Measurements from ENCODE around the gene UGT1A9. TPM values are rescaled to one million over a fixed set of nuclear protein-coding genes. Genes with fewer than 3 reads are reported as not detected.

The UGT1A9 gene
- total and polyA plus RNA-seq, 12 donors, result not detected

- DNase-seq (no peak), ATAC-seq (no peak)
- Histone ChIP-seq H3K27me3 (peaks cover 0 to 25% (median 0%) of the 10 kb centered on the region in 7 donors), H3K36me3 (no peaks in the 10 kb centered on the region), H3K4me1 (no peaks in the 10 kb centered on the region), H3K9me3 (no peaks in the 10 kb centered on the region), H3K4me3 (no peak overlapping the region), H3K27ac (no peak overlapping the region)
- WGBS, 2 donors, result 77 to 83% methylated on average over 4 of the region's 4 CpGs
- TF ChIP-seq, protein P1, sequence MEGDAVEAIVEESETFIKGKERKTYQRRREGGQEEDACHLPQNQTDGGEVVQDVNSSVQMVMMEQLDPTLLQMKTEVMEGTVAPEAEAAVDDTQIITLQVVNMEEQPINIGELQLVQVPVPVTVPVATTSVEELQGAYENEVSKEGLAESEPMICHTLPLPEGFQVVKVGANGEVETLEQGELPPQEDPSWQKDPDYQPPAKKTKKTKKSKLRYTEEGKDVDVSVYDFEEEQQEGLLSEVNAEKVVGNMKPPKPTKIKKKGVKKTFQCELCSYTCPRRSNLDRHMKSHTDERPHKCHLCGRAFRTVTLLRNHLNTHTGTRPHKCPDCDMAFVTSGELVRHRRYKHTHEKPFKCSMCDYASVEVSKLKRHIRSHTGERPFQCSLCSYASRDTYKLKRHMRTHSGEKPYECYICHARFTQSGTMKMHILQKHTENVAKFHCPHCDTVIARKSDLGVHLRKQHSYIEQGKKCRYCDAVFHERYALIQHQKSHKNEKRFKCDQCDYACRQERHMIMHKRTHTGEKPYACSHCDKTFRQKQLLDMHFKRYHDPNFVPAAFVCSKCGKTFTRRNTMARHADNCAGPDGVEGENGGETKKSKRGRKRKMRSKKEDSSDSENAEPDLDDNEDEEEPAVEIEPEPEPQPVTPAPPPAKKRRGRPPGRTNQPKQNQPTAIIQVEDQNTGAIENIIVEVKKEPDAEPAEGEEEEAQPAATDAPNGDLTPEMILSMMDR (IDR thresholded peaks at IDR 0.05), result no peak
- intact Hi-C loops (cut with DNase I), result no loop called here
Measured at GRCh38 chr2:233680361-233681045, 8.8 kb downstream of the UGT1A9 start.

DNA sequence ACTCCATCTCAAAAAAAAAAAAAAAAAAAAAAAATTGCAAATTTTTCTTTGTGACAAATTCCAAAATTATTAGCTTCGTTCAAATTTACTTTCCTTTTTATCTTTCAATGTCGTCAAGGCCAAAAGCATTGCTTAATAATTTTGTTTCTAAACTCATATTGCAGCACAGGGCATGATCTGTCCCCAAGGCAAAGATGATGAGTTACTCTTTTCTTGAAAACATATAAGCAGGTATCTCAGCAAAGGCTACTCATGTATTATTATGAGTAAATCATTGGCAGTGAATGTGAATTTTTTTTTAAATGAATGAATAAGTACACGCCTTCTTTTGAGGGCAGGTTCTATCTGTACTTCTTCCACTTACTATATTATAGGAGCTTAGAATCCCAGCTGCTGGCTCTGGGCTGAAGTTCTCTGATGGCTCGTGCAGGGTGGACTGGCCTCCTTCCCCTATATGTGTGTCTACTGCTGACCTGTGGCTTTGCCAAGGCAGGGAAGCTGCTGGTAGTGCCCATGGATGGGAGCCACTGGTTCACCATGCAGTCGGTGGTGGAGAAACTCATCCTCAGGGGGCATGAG lies 9.9 kb downstream of the UGT1A9 start, which contains the start of gene UGT1A7:
Gene UGT1A7 (plus strand): TSS at position 381 of the 579 bp plus-strand sequence. CDS start 37 bp downstream, at position 418.
- TF ChIP-seq, protein P1 (IDR thresholded peaks at IDR 0.05), result no peak
- 73 to 88% methylated on average over 5 of the region's 5 CpGs for WGBS, 2 donors
- Histone ChIP-seq H3K36me3 (no peaks in the 10 kb centered on the region), H3K27ac (no peak within 1 kb of the TSS), H3K9me3 (no peaks in the 10 kb centered on the region), H3K4me3 (no peak within 1 kb of the TSS), H3K27me3 (peaks cover 0 to 29% (median 0%) of the 10 kb centered on the region in 7 donors), H3K4me1 (no peaks in the 10 kb centered on the region)
- no peak for DNase-seq
- intact Hi-C loops (cut with DNase I), result no loop called here
- ATAC-seq, result no peak

- no peaks in the 10 kb centered on the region for H3K36me3 ChIP-seq
- TF ChIP-seq, protein P1 (IDR thresholded peaks at IDR 0.05), result no peak
- intact Hi-C loops (cut with DNase I), result no loop called here
- H3K27me3 ChIP-seq, result peaks cover 0 to 9% (median 0%) of the 10 kb centered on the region in 7 donors
- H3K4me1 ChIP-seq, result no peaks in the 10 kb centered on the region
- no peaks in the 10 kb centered on the region for H3K9me3 ChIP-seq
- WGBS, 2 donors, result 67 to 69% methylated on average over 1 of the region's 1 CpG
- H3K4me3 ChIP-seq, result no peak overlapping the region
- no peak for DNase-seq
- ATAC-seq, result no peak
- H3K27ac ChIP-seq, result no peak overlapping the region
Measured at GRCh38 chr2:233684640-233685039, 12.9 kb downstream of the UGT1A9 start.

GRCh38 chr2:233686928-233687327 lies 15.2 kb downstream of the UGT1A9 start:
- intact Hi-C loops (cut with DNase I), result no loop called here
- no peak for ATAC-seq
- TF ChIP-seq, protein P1 (IDR thresholded peaks at IDR 0.05), result no peak
- 79 to 81% methylated on average over 5 of the region's 5 CpGs for WGBS, 2 donors
- no peak for DNase-seq
- Histone ChIP-seq H3K27ac (no peak overlapping the region), H3K36me3 (no peaks in the 10 kb centered on the region), H3K27me3 (peaks cover 0 to 8% (median 0%) of the 10 kb centered on the region in 7 donors), H3K9me3 (no peaks in the 10 kb centered on the region), H3K4me3 (no peak overlapping the region), H3K4me1 (no peaks in the 10 kb centered on the region)

Measured in heart right ventricle (tissue), 16 donors.